IMR-90 (cell line): ENCODE data around the gene RASIP1. TPM values are rescaled to one million over a fixed set of nuclear protein-coding genes. Genes with fewer than 3 reads are reported as not detected.

Experiments
- ATAC-seq: fragments of 200-7000 bp; cut with Tn5 transposase; 2 replicates; pipeline ENCODE4 v1.9.1; 2020; ENCODE audit warnings: low read depth, mild to moderate bottlenecking, moderate library complexity
- BruUV-seq: library from RNA; stranded (reverse); fragments of 400-500 nt; replicated peaks from 2 replicates; lab custom pipeline; 2021; lab: Mats Ljungman, UMichigan
- CTCF ChIA-PET: fragments of 300-600 bp; formaldehyde crosslinking; extraction: SDS; loops from one replicate; lab custom pipeline; 2021; ENCODE audit warnings: antibody characterized with exemption; lab: Yijun Ruan, JAX
- POLR2A ChIA-PET: fragments of 300-600 bp; sonication (Branson Sonifier 250); formaldehyde crosslinking; loops from one replicate; lab custom pipeline; 2022; ENCODE audit warnings: antibody characterized with exemption; ENCODE audit not compliant: unreplicated experiment; lab: Charles Lee
- DNase-seq: peaks from one replicate; pipeline ENCODE4 v3.0.0; 2013
- H2AFZ ChIP-seq: replicated peaks from 2 replicates; pipeline ENCODE3; 2013; ENCODE audit warnings: low read length, mild to moderate bottlenecking; ENCODE audit not compliant: poor library complexity
- H2AK5ac ChIP-seq: 2 replicates; pipeline ENCODE4 v1.6.1; 2013; ENCODE audit warnings: low read depth, low read length, inconsistent platforms
- H2AK9ac ChIP-seq: replicated peaks from 2 replicates; pipeline ENCODE3; 2013; ENCODE audit warnings: mild to moderate bottlenecking, low read depth, low read length, moderate library complexity; ENCODE audit not compliant: poor library complexity
- H2BK120ac ChIP-seq: 2 replicates; pipeline ENCODE4 v1.6.1; 2013; ENCODE audit warnings: low read depth, low read length, inconsistent platforms
- H2BK15ac ChIP-seq: 3 replicates; pipeline ENCODE4 v1.6.1; 2013; ENCODE audit warnings: low read depth, low read length, inconsistent platforms
- H2BK20ac ChIP-seq: 2 replicates; pipeline ENCODE4 v1.6.1; 2013; ENCODE audit warnings: low read depth, mild to moderate bottlenecking, inconsistent platforms, low read length, moderate library complexity
- H2BK5ac ChIP-seq: 2 replicates; pipeline ENCODE4 v1.6.1; 2013; ENCODE audit warnings: mild to moderate bottlenecking, low read depth, low read length, inconsistent platforms; ENCODE audit not compliant: poor library complexity, severe bottlenecking
- H3K14ac ChIP-seq: replicated peaks from 2 replicates; pipeline ENCODE4 v1.6.1; 2013; ENCODE audit warnings: low read depth, low read length, inconsistent platforms
- H3K18ac ChIP-seq: 2 replicates; pipeline ENCODE4 v1.6.1; 2013; ENCODE audit warnings: low read depth, low read length, control low read depth
- H3K23ac ChIP-seq: 2 replicates; pipeline ENCODE4 v1.6.1; 2013; ENCODE audit warnings: low read depth, low read length, inconsistent platforms
- H3K27ac ChIP-seq: 2 replicates; pipeline ENCODE4 v1.5.1; 2013; ENCODE audit warnings: mild to moderate bottlenecking, control low read depth, low read length; ENCODE audit not compliant: insufficient read depth
- H3K27me3 ChIP-seq: 2 replicates; pipeline ENCODE4 v1.6.1; 2013; ENCODE audit warnings: low read length; ENCODE audit not compliant: control insufficient read depth, insufficient read depth
- H3K36me3 ChIP-seq: 2 replicates; pipeline ENCODE4 v1.6.1; 2013; ENCODE audit warnings: low read length, mixed read lengths; ENCODE audit not compliant: control insufficient read depth, insufficient read depth
- H3K4ac ChIP-seq: 2 replicates; pipeline ENCODE4 v1.6.1; 2013; ENCODE audit warnings: low read depth, low read length, inconsistent platforms
- H3K4me1 ChIP-seq: 2 replicates; pipeline ENCODE4 v1.6.1; 2013; ENCODE audit warnings: low read length, mixed read lengths; ENCODE audit not compliant: control insufficient read depth, insufficient read depth
- H3K4me2 ChIP-seq: 2 replicates; pipeline ENCODE4 v1.6.1; 2013; ENCODE audit warnings: low read depth, mild to moderate bottlenecking, control low read depth, low read length, moderate library complexity
- H3K4me3 ChIP-seq: 2 replicates; pipeline ENCODE4 v1.5.1; 2013; ENCODE audit warnings: low read depth, mild to moderate bottlenecking, control low read depth, low read length, moderate library complexity; ENCODE audit not compliant: insufficient read depth
- H3K56ac ChIP-seq: 2 replicates; pipeline ENCODE4 v1.6.1; 2013; ENCODE audit warnings: low read length, inconsistent platforms; ENCODE audit not compliant: insufficient read depth; ENCODE audit errors: extremely low read depth
- H3K79me1 ChIP-seq, 2 experiments: 2 replicates each; pipeline ENCODE4 v1.6.1; 2013; ENCODE audit warnings: low read length in 2 of 2, inconsistent platforms in 1 of 2, low read depth in 1 of 2
- H3K9ac ChIP-seq: 2 replicates; pipeline ENCODE4 v1.6.1; 2013; ENCODE audit warnings: low read depth, low read length, control low read depth
- H3K9me1 ChIP-seq: 2 replicates; pipeline ENCODE4 v1.6.1; 2013; ENCODE audit warnings: low read length, inconsistent platforms; ENCODE audit not compliant: insufficient read depth
- H3K9me3 ChIP-seq: 2 replicates; pipeline ENCODE4 v1.6.1; 2013; ENCODE audit warnings: low read length; ENCODE audit not compliant: control insufficient read depth, insufficient read depth
- H4K20me1 ChIP-seq: 2 replicates; pipeline ENCODE4 v1.6.1; 2013; ENCODE audit warnings: low read length, inconsistent platforms; ENCODE audit not compliant: insufficient read depth
- H4K5ac ChIP-seq: 2 replicates; pipeline ENCODE4 v1.6.1; 2013; ENCODE audit warnings: mild to moderate bottlenecking, low read depth, low read length, control low read depth
- H4K8ac ChIP-seq, 2 experiments: 2 replicates each; pipeline ENCODE4 v1.6.1; 2013; ENCODE audit warnings: low read depth in 2 of 2, low read length in 2 of 2, control low read depth in 1 of 2, inconsistent platforms in 1 of 2
- H4K91ac ChIP-seq: 2 replicates; pipeline ENCODE4 v1.6.1; 2013; ENCODE audit warnings: low read depth, low read length, inconsistent platforms; ENCODE audit not compliant: insufficient read depth
- BHLHE40 ChIP-seq: fragments of 150-350 bp; IDR thresholded peaks from 2 replicates; pipeline ENCODE4 v1.6.1; 2016; ENCODE audit warnings: mild to moderate bottlenecking, low read depth, low read length
- CEBPB ChIP-seq: IDR thresholded peaks from 2 replicates; pipeline ENCODE4 v1.6.1; 2012; ENCODE audit warnings: low read depth, low read length, improper control_type of control experiment
- CHD1 ChIP-seq: IDR thresholded peaks from 2 replicates; pipeline ENCODE4 v1.6.1; 2012; ENCODE audit warnings: low read depth, low read length, improper control_type of control experiment
- FOS ChIP-seq: fragments of 150-350 bp; IDR thresholded peaks from 2 replicates; pipeline ENCODE4 v1.6.1; 2016; ENCODE audit warnings: low read depth, low read length
- MAFK ChIP-seq: IDR thresholded peaks from 2 replicates; pipeline ENCODE4 v1.6.1; 2012; ENCODE audit warnings: low read depth, low read length, improper control_type of control experiment
- MAZ ChIP-seq: IDR thresholded peaks from 2 replicates; pipeline ENCODE4 v1.6.1; 2012; ENCODE audit warnings: low read depth, mild to moderate bottlenecking, low read length, improper control_type of control experiment, moderate library complexity, borderline replicate concordance
- MXI1 ChIP-seq: IDR thresholded peaks from 2 replicates; pipeline ENCODE4 v1.6.1; 2012; ENCODE audit warnings: low read depth, mild to moderate bottlenecking, low read length, moderate library complexity, borderline replicate concordance
- NFE2L2 ChIP-seq: fragments of 150-350 bp; IDR thresholded peaks from 2 replicates; pipeline ENCODE4 v1.6.1; 2016; ENCODE audit warnings: low read depth, mild to moderate bottlenecking, low read length
- POLR2A ChIP-seq: IDR thresholded peaks from 2 replicates; pipeline ENCODE4 v1.6.1; 2012; ENCODE audit warnings: mild to moderate bottlenecking, low read depth, low read length
- RAD21 ChIP-seq: IDR thresholded peaks from 2 replicates; pipeline ENCODE4 v1.6.1; 2012; ENCODE audit warnings: low read length, improper control_type of control experiment
- RCOR1 ChIP-seq: IDR thresholded peaks from 2 replicates; pipeline ENCODE4 v1.6.1; 2012; ENCODE audit warnings: mild to moderate bottlenecking, low read length, improper control_type of control experiment; ENCODE audit not compliant: insufficient replicate concordance
- RFX5 ChIP-seq: IDR thresholded peaks from 2 replicates; pipeline ENCODE4 v1.8.0; 2012; ENCODE audit warnings: low read depth, mild to moderate bottlenecking, low read length, moderate library complexity
- SMC3 ChIP-seq: fragments of 150-350 bp; IDR thresholded peaks from 2 replicates; pipeline ENCODE4 v1.6.1; 2016; ENCODE audit warnings: low read depth, mild to moderate bottlenecking, antibody characterized with exemption, low read length, moderate library complexity
- WGBS, 2 experiments: methylation state at CpG; one replicate each; pipeline versions ENCODE4 v1.1.5 to v1.1.7; 2013; ENCODE audit warnings: missing lambda C conversion rate in 2 of 2; ENCODE audit not compliant: insufficient read length in 1 of 2; ENCODE audit errors: extremely low coverage in 2 of 2; 5-methylcytosine and 5-hydroxymethylcytosine counted together
- dilution Hi-C: fragments of 300-500 bp; cut with HindIII; formaldehyde crosslinking; loops from one replicate; pipeline ENCODE4 v1.14.3; 2018; ENCODE audit warnings: low sequenced_read_pairs; ENCODE audit not compliant: unreplicated experiment
- in situ Hi-C: fragments of 300-500 bp; cut with MboI; formaldehyde crosslinking; loops from 3 replicates; pipeline ENCODE4 v1.14.3; 2019; ENCODE audit warnings: low sequenced_read_pairs, inconsistent platforms, mixed read lengths
- intact Hi-C: fragments of 100-400 bp; cut with micrococcal nuclease; formaldehyde crosslinking; loops from 2 replicates; pipeline ENCODE4 v1.10.0; 2022
- polyA plus RNA-seq, 3 experiments: library from polyadenylated mRNA; depleted of rRNA; stranded (reverse); fragments of >200 nt; gene quantifications; 2 replicates each; pipeline ENCODE4 v1.2.3, GENCODE V29; 2012; ENCODE audit warnings: low replicate concordance in 1 of 3
- total RNA-seq: library from RNA; depleted of rRNA; stranded (reverse); fragments of >200 nt; gene quantifications from 2 replicates; pipeline ENCODE4 v1.2.3, GENCODE V29; 2012
- TF ChIP-seq, protein P1 (sequence below): conservative IDR thresholded peaks from 2 replicates; pipeline ENCODE4 v1.5.1; 2012; ENCODE audit warnings: mild to moderate bottlenecking, low read depth, low read length, improper control_type of control experiment
- TF ChIP-seq, protein P2 (sequence below): fragments of 150-350 bp; IDR thresholded peaks from 2 replicates; pipeline ENCODE4 v1.6.1; 2016; ENCODE audit warnings: low read depth, mild to moderate bottlenecking, low read length, moderate library complexity, borderline replicate concordance
- TF ChIP-seq, protein P3 (sequence below): fragments of 150-350 bp; IDR thresholded peaks from 2 replicates; pipeline ENCODE4 v1.6.1; 2017; ENCODE audit warnings: mild to moderate bottlenecking, antibody characterized with exemption, low read length, low read depth

The RASIP1 gene
- total and polyA plus RNA-seq, 2 of the 4 experiments (the other 2 are of a cell fraction), result 0.18 to 0.51 TPM

DNA sequence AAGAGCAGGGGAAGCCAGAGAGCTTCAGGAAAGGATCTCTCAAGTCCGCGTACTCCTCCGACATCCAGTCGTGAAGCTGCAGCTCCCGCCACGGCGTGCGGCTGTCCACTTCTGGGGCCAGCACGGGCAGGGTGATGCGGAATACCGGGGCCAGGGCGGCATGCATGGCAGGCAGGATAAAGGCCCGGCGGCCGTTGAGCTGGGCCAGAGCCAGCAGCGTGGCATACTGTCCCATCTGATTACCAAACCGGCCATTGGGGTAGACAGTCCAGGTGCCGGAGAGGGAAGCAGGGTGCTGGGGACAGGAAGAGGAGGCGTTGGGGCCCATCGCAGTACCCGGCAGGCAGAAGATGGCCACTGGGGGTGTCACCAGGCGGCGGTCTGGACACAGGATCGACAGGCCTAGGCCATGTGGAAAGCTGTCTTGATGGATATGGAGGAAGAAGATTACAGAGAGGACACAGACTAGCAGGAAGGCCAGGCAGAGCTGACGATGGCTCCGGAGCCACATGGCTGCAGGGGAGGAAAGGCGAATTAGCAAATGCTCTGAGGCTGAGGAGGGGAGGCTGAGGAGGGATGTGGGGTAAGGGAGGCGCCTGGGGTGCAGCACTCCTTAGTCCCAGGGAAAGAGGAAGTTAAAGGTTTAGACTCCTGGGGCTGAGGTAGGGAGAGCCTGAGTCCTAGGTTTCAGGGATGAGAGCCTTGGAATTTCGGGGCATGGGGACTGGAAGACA, 10.5 kb upstream of the RASIP1 start:
- WGBS, 2 experiments, result 89% methylated on average over 28 of the region's 29 CpGs; no CpG with 5 or more reads in 1 of the 2 experiments
- Histone ChIP-seq H3K4me1 (peaks cover 4% of the 10 kb centered on the region; the same call in 1 of the 2 replicates), H2BK5ac (no peak overlapping the region), H4K91ac (no peak overlapping the region), H2BK15ac (no peak overlapping the region), H2AFZ (peak overlapping the region; percentile 32), H2AK9ac (no peak overlapping the region), H2BK120ac (no peak overlapping the region), H4K5ac (no peak overlapping the region), H4K8ac (no peak overlapping the region), H3K14ac (no peak overlapping the region), H3K9me1 (no peaks in the 10 kb centered on the region), H3K18ac (no peak overlapping the region), H3K4ac (no peak overlapping the region), H3K9ac (no peak overlapping the region), H3K9me3 (no peaks in the 10 kb centered on the region), H3K27me3 (peaks cover 30% of the 10 kb centered on the region), H3K36me3 (no peaks in the 10 kb centered on the region), H2BK20ac (no peak overlapping the region), H3K23ac (no peak overlapping the region), H4K20me1 (no peaks in the 10 kb centered on the region), H3K56ac (no peak overlapping the region), H2AK5ac (no peak overlapping the region), H3K4me2 (no peak overlapping the region), H3K27ac (no peak overlapping the region), H3K4me3 (no peak overlapping the region), H3K79me1 (no peaks in the 10 kb centered on the region)
- ATAC-seq, result no peak
- POLR2A ChIA-PET, result no interaction called here
- dilution Hi-C loops, result no loop called here
- in situ Hi-C loops, result no loop called here
- no TSS peak for BruUV-seq
- DNase-seq, result no peak
- intact Hi-C loops, result no loop called here
- TF ChIP-seq RCOR1 (no peak), CHD1 (no peak), CEBPB (no peak), POLR2A (no peak), MAFK (no peak), RAD21 (no peak), NFE2L2 (no peak), FOS (no peak), MXI1 (no peak), BHLHE40 (no peak), MAZ (no peak), RFX5 (no peak), SMC3 (no peak)
- TF ChIP-seq, protein P1, sequence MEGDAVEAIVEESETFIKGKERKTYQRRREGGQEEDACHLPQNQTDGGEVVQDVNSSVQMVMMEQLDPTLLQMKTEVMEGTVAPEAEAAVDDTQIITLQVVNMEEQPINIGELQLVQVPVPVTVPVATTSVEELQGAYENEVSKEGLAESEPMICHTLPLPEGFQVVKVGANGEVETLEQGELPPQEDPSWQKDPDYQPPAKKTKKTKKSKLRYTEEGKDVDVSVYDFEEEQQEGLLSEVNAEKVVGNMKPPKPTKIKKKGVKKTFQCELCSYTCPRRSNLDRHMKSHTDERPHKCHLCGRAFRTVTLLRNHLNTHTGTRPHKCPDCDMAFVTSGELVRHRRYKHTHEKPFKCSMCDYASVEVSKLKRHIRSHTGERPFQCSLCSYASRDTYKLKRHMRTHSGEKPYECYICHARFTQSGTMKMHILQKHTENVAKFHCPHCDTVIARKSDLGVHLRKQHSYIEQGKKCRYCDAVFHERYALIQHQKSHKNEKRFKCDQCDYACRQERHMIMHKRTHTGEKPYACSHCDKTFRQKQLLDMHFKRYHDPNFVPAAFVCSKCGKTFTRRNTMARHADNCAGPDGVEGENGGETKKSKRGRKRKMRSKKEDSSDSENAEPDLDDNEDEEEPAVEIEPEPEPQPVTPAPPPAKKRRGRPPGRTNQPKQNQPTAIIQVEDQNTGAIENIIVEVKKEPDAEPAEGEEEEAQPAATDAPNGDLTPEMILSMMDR, result no peak
- TF ChIP-seq, protein P2, sequence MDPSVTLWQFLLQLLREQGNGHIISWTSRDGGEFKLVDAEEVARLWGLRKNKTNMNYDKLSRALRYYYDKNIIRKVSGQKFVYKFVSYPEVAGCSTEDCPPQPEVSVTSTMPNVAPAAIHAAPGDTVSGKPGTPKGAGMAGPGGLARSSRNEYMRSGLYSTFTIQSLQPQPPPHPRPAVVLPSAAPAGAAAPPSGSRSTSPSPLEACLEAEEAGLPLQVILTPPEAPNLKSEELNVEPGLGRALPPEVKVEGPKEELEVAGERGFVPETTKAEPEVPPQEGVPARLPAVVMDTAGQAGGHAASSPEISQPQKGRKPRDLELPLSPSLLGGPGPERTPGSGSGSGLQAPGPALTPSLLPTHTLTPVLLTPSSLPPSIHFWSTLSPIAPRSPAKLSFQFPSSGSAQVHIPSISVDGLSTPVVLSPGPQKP, result no peak
- TF ChIP-seq, protein P3, sequence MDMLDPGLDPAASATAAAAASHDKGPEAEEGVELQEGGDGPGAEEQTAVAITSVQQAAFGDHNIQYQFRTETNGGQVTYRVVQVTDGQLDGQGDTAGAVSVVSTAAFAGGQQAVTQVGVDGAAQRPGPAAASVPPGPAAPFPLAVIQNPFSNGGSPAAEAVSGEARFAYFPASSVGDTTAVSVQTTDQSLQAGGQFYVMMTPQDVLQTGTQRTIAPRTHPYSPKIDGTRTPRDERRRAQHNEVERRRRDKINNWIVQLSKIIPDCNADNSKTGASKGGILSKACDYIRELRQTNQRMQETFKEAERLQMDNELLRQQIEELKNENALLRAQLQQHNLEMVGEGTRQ, result no peak
- CTCF ChIA-PET, result interaction anchor here (0.6 kb wide), 1 partner anchor 161 kb away, joined by 4 read pairs; no protein-coding TSS in a partner anchor
